ENCODE measurements around the gene WNT7A.

The WNT7A gene

GRCh38 chr3:13776253-13777050, 103.4 kb downstream of the WNT7A start:
- in situ Hi-C loops (cut with MboI; ENCODE audit: low sequenced_read_pairs), result no loop called here

GRCh38 chr3:13772885-13773745, 106.8 kb downstream of the WNT7A start:
- in situ Hi-C loops (cut with MboI; ENCODE audit: low sequenced_read_pairs), result no loop called here

GRCh38 chr3:13772321-13772745, 107.5 kb downstream of the WNT7A start:
- in situ Hi-C loops (cut with MboI; ENCODE audit: low sequenced_read_pairs), result no loop called here

GRCh38 chr3:13771496-13771895, 108.4 kb downstream of the WNT7A start:
- in situ Hi-C loops (cut with MboI; ENCODE audit: low sequenced_read_pairs), result no loop called here

- in situ Hi-C loops (cut with MboI; ENCODE audit: low sequenced_read_pairs), result no loop called here
These were observed 109.4 kb downstream of the WNT7A start for GRCh38 chr3:13770170-13771169.

GRCh38 chr3:13769422-13769821, 110.4 kb downstream of the WNT7A start:
- in situ Hi-C loops (cut with MboI; ENCODE audit: low sequenced_read_pairs), result no loop called here

- in situ Hi-C loops (cut with MboI; ENCODE audit: low sequenced_read_pairs), result no loop called here
These were observed 111.4 kb downstream of the WNT7A start for GRCh38 chr3:13768453-13768852.

GRCh38 chr3:13767896-13768295, 112.0 kb downstream of the WNT7A start:
- in situ Hi-C loops (cut with MboI; ENCODE audit: low sequenced_read_pairs), result no loop called here

GRCh38 chr3:13767030-13767429, 112.8 kb downstream of the WNT7A start:
- in situ Hi-C loops (cut with MboI; ENCODE audit: low sequenced_read_pairs), result no loop called here

Measured in HL-60/S4 treated with retinoic acid at 250 ng/mL for 4 days and 3 days (cell line).